HG02970 (cell line): ENCODE measurements around the gene NME3.
"Not testable (repeated sequence)": the region's sequence is repeated elsewhere in the genome, so short reads cannot be mapped to it uniquely, and the experiment has no call there.

ENCODE experiments used
- ATAC-seq: cut with Tn5 transposase; IDR thresholded peaks from one replicate; pipeline ENCODE4 v1.9.1; 2021; ENCODE audit warnings: mild to moderate bottlenecking, moderate library complexity, moderate number of reproducible peaks; ENCODE audit not compliant: unreplicated experiment, low FRiP score

The NME3 gene

DNA sequence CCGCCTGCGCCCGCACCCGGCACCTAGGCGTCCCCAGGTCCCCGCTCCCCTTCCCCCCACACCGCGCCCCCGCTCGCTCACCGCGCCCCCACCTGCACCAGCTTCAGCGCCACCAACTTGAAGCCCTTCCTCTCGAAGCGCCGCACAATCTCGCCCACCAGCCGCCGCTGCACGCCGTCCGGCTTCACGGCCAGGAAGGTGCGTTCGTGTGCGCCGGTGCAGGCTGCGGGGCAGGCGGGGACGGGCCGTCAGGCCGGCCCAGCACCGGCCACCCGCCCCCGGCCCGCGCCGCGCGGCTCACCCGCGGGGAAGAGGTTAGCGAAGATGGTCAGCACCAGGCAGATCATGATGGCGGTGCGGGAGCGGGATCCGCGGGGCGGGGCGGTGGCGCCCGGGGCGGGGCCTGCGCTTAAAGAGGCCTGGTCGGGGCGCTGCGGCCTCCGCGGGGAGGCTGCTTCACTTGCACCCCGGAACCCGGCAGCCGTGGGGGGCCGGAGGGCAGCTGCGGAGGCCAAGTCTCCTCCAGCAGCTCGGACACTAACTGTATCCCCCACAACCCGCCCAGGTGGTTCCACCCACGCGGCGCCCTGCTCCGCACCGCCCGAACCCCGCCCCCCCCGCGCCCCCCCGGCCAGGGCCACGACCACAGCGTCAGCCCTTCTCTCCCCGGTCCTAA lies at the start of gene NME3:
Gene NME3, minus strand, starts transcription at position 356 of the 676 bp plus-strand sequence. Its CDS starts 9 bp downstream, at position 347.
- no peak for ATAC-seq

GRCh38 chr16:1820946-1821290 lies 49.6 kb upstream of the NME3 start:
- ATAC-seq = no peak

- ATAC-seq = no peak
Measured at GRCh38 chr16:1820096-1820945, 49.0 kb upstream of the NME3 start.

- ATAC-seq = no peak
Measured at GRCh38 chr16:1819611-1820010, 48.3 kb upstream of the NME3 start.

GRCh38 chr16:1818873-1819525 lies 47.7 kb upstream of the NME3 start:
- no peak for ATAC-seq

- no peak for ATAC-seq
Measured at GRCh38 chr16:1818204-1818872, 47.0 kb upstream of the NME3 start.

DNA sequence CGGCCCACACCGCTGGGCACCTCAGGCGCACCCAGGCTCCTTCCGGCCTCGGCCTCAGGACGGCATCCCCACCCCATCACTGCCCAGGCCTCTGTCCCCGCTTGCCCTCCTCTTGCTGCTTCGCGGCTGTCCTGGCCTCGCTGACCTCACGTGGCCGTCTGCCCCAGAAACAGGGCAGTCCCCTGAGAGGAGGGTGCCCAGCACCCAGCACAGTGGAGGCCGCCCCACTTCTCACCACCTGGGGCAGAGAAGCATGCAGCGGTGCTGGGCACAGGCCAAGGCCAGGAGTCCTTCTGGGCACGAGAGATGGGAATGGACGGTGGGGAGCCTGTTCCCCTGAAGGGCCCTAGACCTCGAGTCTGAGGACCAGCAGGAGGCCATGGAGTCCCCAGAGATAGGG lies 46.4 kb upstream of the NME3 start:
- ATAC-seq = no peak

DNA sequence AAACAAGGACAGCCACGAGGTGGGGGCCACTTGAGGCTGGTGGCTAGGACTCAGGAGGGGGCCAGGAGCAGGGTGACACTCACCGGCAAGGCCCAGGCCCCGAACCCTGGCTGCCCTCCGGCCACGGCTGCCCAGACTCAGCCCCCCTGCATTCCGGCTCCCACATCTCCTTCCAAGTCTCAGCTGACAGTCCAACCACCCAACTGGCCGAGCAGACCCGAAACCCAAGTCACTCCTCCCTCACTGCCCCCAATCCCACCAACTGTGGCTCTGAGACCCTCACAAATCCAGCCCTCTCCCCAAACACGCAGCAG lies 45.9 kb upstream of the NME3 start:
- no peak for ATAC-seq

- ATAC-seq = no peak
Measured at GRCh38 chr16:1816396-1817275, 45.3 kb upstream of the NME3 start.

DNA sequence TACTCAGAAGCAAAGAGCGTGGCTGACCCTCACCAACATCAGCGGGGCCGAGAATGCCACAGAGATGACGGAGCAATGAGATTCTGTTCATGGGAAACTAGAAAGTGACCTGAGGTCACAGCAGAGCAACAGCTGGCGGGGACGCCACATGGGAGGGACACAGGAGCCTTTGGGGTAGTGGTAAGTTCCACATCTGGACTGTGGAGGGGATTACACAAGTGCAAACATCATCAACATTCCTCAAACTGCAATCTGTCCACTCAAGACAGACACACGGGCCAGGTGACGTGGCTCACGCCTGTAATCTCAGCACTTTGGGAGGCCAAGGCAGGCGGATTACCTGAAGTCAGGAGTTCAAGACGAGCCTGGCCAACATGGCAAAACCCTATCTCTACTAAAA lies 44.1 kb upstream of the NME3 start:
- no peak for ATAC-seq

DNA sequence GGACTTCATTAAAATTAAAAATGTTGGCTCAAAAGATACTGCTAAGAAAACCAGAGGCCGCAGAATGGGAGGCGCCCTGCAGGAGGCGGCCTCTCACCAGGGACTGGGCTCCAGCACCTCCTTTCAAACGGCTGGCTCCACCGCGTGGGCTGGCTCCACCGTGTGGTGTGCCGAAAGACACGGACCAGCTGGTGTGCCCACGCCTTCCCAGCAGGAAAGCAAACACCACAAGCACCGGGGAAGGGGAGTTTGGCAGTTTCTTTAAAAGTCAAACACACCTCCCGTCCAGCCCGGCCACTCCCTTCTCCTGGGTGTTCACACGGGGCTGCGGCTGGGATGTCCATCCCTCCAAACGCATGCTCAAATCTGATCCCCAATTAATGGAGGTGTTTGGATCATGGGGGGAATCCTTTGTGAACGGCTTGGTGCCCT lies 41.4 kb upstream of the NME3 start:
- ATAC-seq = no peak

DNA sequence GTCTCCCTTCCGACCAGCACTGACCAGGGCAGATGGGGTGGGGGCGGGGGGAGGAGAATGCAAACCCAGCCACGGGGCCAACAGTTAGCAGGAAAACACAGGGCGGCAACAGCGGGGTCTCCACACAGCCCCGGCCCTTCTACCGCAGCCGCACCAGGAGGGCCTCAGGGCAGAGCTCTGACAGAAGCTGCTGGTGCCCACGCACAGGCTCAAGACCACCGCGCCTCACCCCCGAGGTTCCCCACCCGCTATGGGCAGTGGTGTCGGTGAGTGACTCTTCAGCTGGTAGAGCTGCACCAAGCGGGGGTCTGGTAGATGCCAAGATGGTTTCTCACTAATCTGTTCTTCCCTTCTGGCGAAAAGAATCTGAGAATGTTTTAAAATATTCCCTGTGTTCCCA lies 39.2 kb upstream of the NME3 start:
- no peak for ATAC-seq

DNA sequence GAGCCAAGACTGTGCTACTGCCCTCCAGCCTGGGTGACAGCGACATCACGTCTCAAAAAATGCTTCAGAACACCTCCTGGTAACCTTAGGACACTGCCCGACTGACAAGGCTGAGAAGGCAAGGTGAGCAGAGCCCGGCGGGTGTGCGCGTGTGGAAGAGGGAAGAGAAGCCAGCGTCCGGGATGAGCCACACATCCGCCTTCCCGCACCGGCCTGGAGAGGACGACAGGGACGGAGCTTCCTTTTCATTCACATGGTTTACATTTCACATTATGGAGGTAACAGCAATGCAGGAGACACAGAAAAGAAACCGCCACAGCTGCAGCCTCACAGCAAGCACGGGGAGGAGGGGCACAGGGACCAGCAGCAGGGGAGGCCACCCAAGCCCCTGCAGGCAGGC lies 38.8 kb upstream of the NME3 start:
- ATAC-seq = no peak

- ATAC-seq = no peak
Measured at GRCh38 chr16:1809281-1809801, 38.0 kb upstream of the NME3 start.

DNA sequence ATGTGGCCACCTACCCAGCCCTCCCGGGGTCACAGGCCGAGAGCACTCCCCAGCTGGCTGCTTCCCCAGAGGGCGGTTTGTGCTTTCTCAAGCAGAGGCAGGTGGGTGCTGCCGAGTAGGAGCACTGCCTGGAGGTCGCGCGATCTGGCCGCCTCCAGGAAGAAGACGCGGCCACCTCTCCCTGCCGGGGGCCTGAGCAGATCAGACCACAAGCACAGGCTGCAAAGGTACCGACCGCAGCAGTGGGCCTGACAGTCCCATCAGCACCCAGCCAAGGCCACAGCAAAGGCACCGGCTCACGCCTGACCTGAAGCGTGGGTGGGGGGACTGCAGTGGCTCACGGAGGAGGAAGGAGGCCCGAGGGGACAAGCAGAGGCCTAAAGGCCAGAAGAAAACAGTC lies 37.3 kb upstream of the NME3 start:
- ATAC-seq = no peak

DNA sequence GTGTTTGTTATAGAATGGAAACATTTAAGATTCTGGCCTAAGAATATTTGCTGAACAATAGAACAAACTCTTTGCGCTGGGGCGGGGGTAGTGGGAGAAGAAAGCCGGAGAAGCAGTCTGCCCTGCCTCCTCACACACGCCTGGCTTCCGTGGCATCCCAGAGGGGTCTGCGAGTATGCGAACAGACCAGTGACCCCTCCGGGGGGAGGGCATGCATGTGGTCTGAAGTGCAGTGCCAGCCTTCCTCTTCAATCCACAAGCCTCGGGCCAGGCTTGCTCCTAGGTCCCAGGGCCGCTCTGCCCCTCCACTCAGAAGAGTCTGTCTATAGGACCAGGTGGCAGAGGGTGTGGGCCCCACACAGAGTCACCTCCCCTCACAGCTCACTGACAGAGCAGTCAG lies 36.3 kb upstream of the NME3 start:
- no peak for ATAC-seq

DNA sequence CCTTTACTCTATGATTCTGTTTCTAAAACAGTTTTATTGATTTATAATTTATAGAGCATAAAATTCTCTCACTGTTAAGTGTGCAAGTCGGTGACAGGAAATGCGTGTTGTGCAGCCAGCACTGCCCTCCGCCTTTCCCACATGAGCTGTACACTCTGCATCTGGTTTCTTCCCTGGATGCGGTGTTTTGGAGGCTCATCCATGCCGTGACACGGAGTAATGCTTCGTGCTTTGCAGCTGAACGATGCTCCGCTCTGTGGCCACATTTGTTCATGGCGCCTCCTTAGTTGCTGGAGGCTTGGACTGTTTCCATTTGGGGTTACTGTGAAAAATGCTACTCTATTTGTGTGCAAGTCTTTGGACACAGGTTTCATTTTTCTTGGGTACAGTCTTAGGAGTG lies 29.4 kb upstream of the NME3 start:
- no peak for ATAC-seq

DNA sequence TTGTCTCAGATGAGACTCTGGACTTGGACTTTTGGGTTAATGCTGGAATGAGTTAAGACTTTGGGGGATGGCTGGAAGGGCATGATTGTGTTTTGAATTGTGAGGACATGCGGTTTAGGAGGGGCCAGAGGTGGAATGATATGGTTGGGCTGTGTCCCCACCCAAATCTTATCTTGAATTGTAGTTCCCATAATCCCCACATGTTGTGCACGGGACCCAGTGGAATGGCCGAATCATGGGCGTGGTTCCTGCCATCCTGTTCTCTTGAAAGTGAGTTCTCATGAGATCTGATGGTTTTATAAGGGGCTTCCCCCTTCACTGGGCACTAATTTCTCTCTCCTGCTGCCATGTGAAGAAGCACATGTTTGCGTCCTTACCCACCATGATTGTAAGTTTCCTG lies 27.9 kb upstream of the NME3 start:
- ATAC-seq = not testable (repeated sequence)

DNA sequence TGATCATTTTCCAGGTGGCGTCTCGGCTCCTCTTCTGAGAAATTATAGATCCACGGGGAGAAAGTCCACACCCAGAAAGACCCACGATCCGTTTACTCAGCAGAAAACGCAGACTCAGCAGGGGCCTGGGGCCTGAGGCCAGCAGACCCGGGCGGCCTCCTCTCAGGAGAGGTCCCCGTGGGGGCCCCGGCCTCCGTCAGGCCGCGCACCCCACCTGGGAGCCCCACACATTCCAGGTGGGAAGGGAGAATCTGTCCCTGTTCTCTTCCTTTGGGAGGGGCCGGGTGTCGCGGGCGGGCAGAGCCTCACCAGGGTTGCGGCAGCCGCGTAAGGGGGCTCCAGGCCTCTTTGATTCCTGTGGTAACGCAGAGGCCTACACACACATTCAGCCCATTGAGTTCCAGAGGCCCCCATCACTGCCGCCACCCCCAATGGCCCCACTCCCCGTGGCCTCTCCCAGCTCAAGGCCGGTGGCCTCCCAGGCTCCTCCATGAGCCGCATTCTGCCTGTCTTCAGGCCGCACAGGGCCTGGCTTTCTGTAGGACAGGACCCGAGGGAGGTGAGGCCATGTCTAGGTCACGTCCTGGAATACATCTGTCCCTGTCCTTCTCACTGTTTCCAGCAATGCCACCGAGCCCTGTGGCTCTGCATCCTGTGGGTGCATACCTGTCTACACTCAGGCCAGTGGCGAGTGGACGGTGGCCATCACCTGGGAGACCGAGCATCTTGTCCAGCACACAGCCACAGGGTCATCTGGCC lies 23.7 kb upstream of the NME3 start:
- no peak for ATAC-seq
